HG03520 (cell line): ENCODE measurements around the gene KRTDAP.

ENCODE experiments used
- ATAC-seq: cut with Tn5 transposase; IDR thresholded peaks from one replicate; pipeline ENCODE4 v1.9.1; 2021; ENCODE audit warnings: mild to moderate bottlenecking, moderate library complexity; ENCODE audit not compliant: unreplicated experiment

Gene KRTDAP

DNA sequence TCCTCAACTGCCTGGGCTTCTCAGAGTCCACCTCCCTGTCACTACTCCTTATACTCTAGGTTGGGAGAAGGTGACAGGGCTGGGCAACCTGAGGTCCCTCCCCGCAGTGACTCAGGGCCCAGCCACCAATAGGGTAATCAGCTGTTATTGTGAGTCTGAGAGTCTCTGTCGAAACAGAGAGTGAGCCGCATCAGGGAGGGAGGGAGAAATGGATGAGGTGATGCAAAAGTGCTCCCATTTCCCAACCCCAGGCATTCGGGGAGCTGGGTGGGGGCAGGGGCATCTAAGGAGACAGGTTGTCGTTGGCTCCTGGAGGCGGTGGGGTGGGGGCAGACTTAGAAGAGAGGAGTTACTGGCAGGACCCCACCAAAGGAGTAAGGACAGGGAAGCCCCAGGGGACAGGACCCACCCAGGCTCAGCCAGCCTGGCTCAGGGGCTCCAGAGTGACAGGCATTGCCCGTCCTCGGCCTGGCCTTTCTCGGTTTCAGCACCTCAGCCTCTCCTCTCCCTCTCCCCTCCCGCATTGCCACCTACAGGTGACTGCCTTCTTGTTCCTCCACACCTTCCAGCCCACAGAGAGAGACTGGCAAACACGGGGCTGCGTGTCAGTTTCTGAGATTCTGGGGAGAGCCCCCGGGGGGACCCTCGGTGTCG is 23.5 kb upstream of the KRTDAP start, which contains the start of gene DMKN:
Gene DMKN (minus strand): TSS at position 22 of the 654 bp plus-strand sequence. CDS start 174 bp downstream, outside the sequence.
- ATAC-seq = no peak

DNA sequence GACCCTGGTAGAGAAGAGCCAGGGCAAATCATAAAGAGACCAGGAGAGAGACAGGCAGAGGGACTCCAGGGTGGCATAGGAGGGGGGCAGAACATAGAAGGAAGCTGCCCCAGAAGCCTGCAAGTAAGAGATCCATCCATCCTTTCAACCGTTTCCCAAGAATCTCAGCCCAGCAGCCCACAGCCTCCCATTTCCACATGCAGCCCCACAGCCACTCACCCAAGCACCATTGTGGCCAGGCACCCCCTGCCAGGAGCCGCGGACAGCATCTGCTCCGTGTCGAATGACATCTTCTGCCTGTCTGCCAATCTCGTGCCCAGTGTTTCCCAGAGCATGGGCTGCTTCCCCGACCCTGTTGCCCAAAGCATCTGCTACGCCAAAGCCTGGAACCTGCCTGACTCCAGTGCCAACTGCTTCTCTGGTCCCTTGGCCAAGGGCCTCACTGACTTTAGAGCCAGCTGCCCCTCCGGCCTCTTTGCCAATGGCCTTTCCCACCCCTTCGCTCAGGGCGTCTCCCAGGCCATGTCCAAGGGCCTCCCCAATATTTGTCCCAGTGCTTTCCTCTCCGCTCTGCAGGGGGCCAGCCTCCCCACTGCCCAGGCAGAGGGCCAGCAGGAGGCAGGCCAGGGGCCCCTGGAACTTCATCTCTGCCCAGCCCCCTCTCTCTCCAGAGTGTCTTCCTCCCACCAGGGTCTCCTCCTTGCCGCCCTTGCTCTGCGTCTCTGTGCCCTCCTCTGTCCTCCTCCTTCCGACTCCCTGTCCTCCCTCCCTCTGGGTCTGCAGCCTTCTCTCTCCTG is 22.8 kb upstream of the KRTDAP start:
- ATAC-seq = no peak

DNA sequence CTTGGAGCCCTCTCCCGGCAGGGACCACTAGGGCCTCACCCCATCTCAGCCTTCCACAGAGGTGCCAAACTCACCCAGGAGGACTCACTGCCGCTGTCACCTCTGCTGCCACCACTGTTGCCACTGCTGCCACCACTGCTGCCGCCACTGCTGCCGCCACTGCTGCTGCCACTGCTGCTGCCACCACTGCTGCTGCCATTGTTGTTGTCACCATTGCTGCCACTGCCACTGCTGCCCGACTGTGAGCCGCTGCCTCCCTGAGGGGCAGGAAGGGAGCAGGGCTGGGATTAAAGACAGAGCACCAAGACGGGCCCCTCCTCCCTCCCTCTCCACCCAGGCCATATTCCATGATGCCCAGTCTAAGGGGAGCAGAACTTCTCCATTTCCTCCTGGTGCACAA is 21.1 kb upstream of the KRTDAP start:
- no peak for ATAC-seq

DNA sequence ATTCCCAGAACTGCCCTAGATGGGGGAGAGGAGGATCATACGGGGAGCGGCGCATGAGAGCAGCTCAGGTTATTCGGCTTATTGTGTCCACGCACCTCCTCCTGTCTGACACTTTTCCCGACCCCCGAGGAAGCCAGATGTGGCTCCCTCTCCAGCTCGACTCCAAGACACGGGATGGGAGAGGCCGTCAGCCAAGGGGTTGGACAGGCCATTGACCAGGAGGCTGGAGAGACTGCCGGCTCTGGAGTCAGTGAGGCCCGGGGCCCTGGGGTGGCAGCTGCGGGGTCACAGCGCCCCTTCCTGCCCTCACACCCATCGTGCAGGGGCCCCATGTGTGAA is 20.3 kb upstream of the KRTDAP start:
- no peak for ATAC-seq

- no peak for ATAC-seq
Observed at GRCh38 chr19:35509861-35510625, 19.8 kb upstream of the KRTDAP start.

GRCh38 chr19:35509018-35509652 is 18.9 kb upstream of the KRTDAP start:
- ATAC-seq = no peak

GRCh38 chr19:35508129-35508528 is 17.9 kb upstream of the KRTDAP start:
- ATAC-seq = no peak

GRCh38 chr19:35507561-35507960 is 17.3 kb upstream of the KRTDAP start:
- no peak for ATAC-seq

GRCh38 chr19:35506011-35506410 is 15.7 kb upstream of the KRTDAP start:
- ATAC-seq = no peak

GRCh38 chr19:35502751-35503150 is 12.5 kb upstream of the KRTDAP start:
- no peak for ATAC-seq

DNA sequence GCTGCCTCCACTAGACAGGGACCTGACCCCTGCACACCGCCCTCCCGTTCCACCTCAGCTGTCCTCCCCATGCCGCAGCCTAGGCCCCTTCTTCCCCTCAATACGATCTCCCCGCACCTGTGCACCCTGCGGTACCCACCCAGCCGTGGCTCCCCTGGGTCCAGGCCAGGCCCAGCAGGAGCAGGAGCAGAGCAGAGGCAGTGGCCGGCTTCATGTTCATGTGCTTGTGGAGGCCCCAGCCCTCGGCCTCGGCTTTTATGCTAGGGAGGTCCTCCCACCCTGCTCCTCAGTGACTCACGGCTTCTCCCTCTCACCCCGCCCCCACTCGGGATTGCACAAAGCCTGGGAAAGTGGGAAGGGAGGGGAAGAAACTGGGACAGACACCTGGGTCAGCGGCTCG is 11.4 kb upstream of the KRTDAP start:
- ATAC-seq = no peak

- no peak for ATAC-seq
Observed at GRCh38 chr19:35500611-35501010, 10.3 kb upstream of the KRTDAP start.

DNA sequence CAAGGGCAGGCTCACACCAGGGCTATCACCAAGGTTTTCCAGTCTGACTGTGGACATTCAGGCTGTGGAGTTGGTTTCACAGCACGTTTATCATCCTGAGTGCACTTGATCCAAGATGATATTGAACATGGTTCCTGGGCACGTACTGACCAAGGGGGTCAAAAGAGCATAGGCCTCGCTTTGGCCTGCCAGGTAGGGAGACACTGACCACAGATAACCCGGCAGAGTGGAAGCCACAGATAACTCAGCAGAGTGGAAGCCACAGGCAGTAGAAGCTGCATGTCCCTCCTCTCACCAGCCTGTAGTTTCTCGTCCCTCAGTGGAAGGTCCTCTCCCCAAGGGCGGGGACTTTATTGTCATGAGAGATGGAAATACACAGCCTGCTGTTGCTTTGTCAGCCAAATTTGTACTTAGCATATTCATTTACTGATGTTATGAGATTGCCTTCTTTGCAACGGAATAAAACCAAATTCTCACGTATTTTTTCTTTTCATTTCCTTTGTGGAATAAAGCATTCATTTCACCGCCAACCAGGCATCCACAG is 8.8 kb upstream of the KRTDAP start:
- no peak for ATAC-seq

GRCh38 chr19:35498220-35498619 is 8.0 kb upstream of the KRTDAP start:
- no peak for ATAC-seq

DNA sequence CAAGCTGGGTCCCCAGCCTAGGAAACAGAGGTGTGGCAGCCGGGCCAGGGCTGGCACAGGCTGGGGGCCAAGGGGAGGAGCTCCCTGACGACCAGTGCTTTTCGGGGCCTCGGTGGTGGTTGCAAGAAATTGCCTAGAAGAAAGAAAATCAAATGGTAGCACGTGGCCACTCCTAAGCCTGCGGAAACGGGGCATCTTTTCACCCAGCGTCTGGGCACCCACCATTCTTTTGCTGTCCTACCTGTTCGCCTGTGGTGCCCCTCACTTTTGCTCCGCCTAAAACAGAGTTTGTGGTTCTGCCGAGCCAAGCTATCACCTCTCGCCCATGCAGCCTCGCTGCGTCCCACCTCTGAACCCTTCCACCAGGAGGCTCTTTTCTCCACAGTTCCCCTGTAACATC is 7.1 kb upstream of the KRTDAP start:
- ATAC-seq = no peak

DNA sequence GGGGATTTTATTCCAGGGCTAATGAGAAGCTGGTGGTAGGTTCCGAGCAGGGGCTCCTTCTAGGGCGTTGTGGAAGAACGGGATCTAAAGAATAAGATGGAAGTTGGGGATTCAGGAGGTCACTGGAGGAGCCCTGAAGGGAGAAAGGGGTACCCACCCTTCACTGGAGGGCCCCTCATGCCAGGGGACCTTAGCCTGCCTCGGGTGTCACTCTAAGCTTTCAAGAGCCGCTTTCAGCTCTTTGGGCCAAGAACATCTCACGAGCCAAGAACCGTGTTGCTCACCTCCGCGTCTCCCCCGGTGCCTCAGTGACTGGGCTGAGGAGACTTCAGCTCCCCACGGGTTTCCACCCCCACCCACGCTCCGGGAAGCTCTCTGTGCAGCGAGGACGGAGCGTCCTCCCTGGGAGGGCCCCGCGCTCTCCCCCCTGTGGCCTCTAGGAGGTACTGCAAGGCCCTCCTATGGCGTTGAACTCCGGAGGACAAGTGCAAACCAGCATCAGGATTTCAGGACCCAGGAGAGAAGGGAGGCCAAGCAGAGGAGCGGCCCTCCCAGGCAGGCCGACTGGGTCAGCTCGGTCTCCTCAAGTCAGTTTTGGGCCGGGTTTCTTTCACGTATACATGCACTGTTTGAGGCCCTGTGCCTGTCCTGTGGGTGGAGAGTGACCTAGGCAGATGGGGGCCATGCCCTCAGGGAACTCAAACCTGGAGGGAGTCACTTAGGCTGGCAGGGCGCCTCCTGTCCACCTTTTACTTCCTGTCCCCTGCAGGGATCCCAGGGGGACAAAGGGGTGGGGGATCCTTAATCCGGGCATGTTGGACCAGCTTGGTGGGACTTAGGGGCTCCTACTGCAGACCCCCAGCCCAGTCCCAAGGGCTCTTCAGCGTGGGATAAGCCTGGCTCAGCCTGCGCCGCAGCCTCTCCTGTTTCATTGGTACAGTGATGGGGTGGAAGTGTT is 5.1 kb upstream of the KRTDAP start:
- ATAC-seq = no peak

DNA sequence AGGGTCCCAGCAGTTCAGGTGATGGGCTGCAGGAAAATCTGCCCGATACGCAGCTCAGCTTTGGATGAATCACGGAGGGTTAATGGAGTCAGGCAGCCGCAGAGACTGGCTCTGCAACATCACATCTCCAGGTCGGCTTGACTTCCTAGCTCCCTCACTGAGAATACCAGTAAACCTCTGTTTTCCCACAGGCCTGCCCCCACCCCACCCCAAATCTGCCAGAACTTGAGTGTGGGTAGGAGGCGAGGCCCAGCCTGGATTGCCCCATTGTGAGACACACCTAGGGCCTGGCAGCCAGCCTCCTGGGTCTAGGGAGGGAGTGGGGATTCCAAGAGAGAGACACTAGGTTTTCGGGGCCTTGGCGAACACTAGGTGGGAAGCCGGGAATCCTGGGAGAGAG is 3.7 kb upstream of the KRTDAP start:
- ATAC-seq = no peak

DNA sequence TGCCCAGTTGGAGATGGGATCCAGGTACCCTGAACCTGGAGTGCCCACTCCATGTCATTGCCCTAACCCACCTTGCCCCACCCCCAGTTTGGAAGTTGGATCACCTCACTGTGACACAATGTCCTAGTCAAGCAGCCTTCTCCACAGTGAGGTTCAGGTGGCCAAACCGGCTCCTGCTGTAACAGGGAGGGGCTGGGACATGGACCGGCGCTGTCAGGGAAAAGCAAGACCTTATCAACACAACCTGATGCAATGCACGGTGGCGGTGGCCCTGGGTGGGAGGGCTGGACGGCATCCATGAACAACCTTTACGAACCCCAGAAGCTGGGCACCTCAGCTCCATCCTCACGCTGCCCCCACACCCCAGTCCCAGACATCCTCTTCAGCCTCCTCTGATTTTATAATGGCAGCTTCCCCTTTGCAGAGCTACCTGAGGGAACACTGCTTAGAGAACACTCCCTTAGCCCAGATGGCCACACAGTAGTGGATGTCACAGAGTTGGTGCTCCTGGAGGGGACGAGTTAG is 1.6 kb upstream of the KRTDAP start:
- ATAC-seq = no peak

DNA sequence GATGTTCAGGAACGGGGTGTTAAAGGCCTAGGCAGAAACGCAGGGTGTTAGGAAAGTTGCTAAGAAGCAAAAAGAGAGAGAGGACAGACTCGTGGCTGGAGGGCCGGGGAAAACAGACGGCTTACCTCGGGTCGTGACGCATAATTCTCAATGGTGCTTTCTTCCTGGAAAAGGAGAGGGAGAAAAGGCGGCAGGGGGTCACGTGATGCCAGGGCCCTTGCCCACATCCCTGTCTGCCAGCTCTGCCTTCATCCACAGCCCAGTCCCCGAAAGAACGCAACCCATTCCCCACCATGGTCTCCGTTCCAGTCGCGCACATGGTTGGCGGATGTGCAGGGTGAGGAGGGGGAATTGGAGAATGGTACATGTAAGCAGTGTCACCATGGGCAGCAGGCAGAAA is 1.6 kb downstream of the KRTDAP start:
- ATAC-seq = no peak
